Heart right ventricle (tissue), 16 donors: Measurements from ENCODE around the gene KCNN1. TPM values are rescaled to one million over a fixed set of nuclear protein-coding genes. Genes with fewer than 3 reads are reported as not detected.

Experiments used
- ATAC-seq, 8 donors: fragments of 200-7000 bp; cut with Tn5 transposase; one replicate each; pipeline ENCODE4 v1.9.1; 2020; ENCODE audit warnings: mild to moderate bottlenecking in 8 of 8, moderate library complexity in 8 of 8, moderate number of reproducible peaks in 1 of 8
- DNase-seq, 2 donors: peaks; one replicate each; pipeline ENCODE4 v3.0.0-alpha.2; 2020
- H3K27ac ChIP-seq, 10 donors: fragments of 200-600 bp; sonication (generic) in 2 of 10; one replicate each; pipeline versions ENCODE4 v1.5.0 to v1.8.0; 2020 to 2022; ENCODE audit warnings: mild to moderate bottlenecking in 3 of 10
- H3K27me3 ChIP-seq, 7 donors: fragments of 200-600 bp; one replicate each; pipeline ENCODE4 v1.8.0; 2021 to 2022; ENCODE audit warnings: mild to moderate bottlenecking in 2 of 7
- H3K36me3 ChIP-seq, 9 donors: fragments of 200-600 bp; sonication (generic) in 1 of 9; one replicate each; pipeline versions ENCODE4 v1.5.0 to v1.8.0; 2020 to 2022; ENCODE audit warnings: mild to moderate bottlenecking in 2 of 9
- H3K4me1 ChIP-seq, 9 donors: fragments of 200-600 bp; sonication (generic) in 1 of 9; one replicate each; pipeline versions ENCODE4 v1.5.0 to v1.8.0; 2020 to 2022; ENCODE audit warnings: mild to moderate bottlenecking in 4 of 9
- H3K4me3 ChIP-seq, 10 donors: fragments of 200-600 bp; sonication (generic) in 2 of 10; one replicate each; pipeline versions ENCODE4 v1.5.0 to v1.8.0; 2020 to 2022; ENCODE audit warnings: mild to moderate bottlenecking in 7 of 10, moderate library complexity in 2 of 10
- H3K9me3 ChIP-seq, 11 donors: fragments of 200-600 bp in 10 of 11; sonication (generic) in 2 of 11; one replicate each; pipeline versions ENCODE4 v1.5.0 to v1.8.0; 2013 to 2022; ENCODE audit warnings: mild to moderate bottlenecking in 2 of 11, control low read depth in 1 of 11, moderate library complexity in 1 of 11
- WGBS, 2 donors: extraction: QIAGEN DNeasy Blood & Tissue Kit; methylation state at CpG; one replicate each; pipeline ENCODE4 v1.1.7; 2013; ENCODE audit warnings: inconsistent platforms in 1 of 2; 5-methylcytosine and 5-hydroxymethylcytosine counted together
- intact Hi-C, 10 donors: fragments of 100-400 bp; cut with DNase I; formaldehyde crosslinking; loops; one replicate each; pipeline versions ENCODE4 v1.11.1 to v1.14.2; 2022
- polyA plus RNA-seq, 2 donors: library from polyadenylated mRNA; stranded (reverse); fragments of 200-250 nt; gene quantifications; one replicate each; pipeline ENCODE4 v1.2.3, GENCODE V29; 2013
- total RNA-seq, 10 donors: library from RNA; stranded (reverse); fragmentation: NEBNext Ultra II Directional in 3 of 10; extraction: Animal tissue kit (Norgen Biotek cat#: 25700) in 3 of 10; gene quantifications; one replicate each; pipeline versions ENCODE4 v1.2.1 to v1.2.4, GENCODE V29; 2021 to 2023
- TF ChIP-seq, protein P1 (sequence below), 9 donors: fragments of 200-600 bp; sonication (generic) in 2 of 9; IDR thresholded peaks; one replicate each; pipeline versions ENCODE4 v1.5.0 to v1.8.0; 2021 to 2022; ENCODE audit warnings: antibody characterized with exemption in 9 of 9, mild to moderate bottlenecking in 5 of 9, moderate library complexity in 1 of 9
- donor health status: Arrhythmogenic right ventricular cardiomyopathy.
- donor health status: ischemic (EF 13 %, LVEDD 7.1; RV severe dilation, severe dysfunction).
- donor health status: healthy with polysubstance abuse.
- donor health status: DM: no; HTN: yes; CAD: no.
- donor health status: DM: no; HTN: no; CAD: no.
- donor health status: ischemic (EF 25% LVEDD 6.9; RV normal size, moderate dysfunction).
- donor health status: ischemic (EF 25% LVEDD 5.7; RV mildly dilated, moderate dysfunction).
- donor health status: healthy.
- donor health status: DM: yes; HTN: yes; CAD: no.
- donor health status: Ischemic cardiomyopathy.
- donor health status: ischemic (EF 35%, LVEDD 5.7; RV mildly dilated, moderate dysfunction).
- donor health status: nonischemic (EF 11% LVEDD 7.7; RV severe dilation, severe dysfunction).
- donor health status: DM: yes; HTN: yes; CAD: no.
- donor health status: PGD.
- donor health status: ischemic (EF 29% LVEDD 5.4; RV normal size, mild dysfunction).
- donor health status: nonischemic (EF 23%, LVEDD 6.1; RV moderate dilation, normal function).

Gene KCNN1
- total and polyA plus RNA-seq, 12 donors, result 0.72 TPM; not detected in 11

GRCh38 chr19:18044825-18045304 is 78.0 kb downstream of the KCNN1 start:
- intact Hi-C loops, result loop anchor here in 1 of 10 donors (2.0 kb wide), 1 partner anchor 22 kb away; no protein-coding TSS in a partner anchor
- Histone ChIP-seq H3K4me1 (peaks cover 6 to 37% (median 30%) of the 10 kb centered on the region in 9 donors), H3K9me3 (peaks cover 0 to 11% (median 0%) of the 10 kb centered on the region in 11 donors), H3K27me3 (no peaks in the 10 kb centered on the region), H3K27ac (peak overlapping the region; percentile 72 to 89 (median 82)), H3K4me3 (peak overlapping the region in 9 of 10 donors; percentile 33 to 57 (median 52)), H3K36me3 (no peaks in the 10 kb centered on the region)
- ATAC-seq (peak in 7 of 8 donors; percentile 50 to 70 (median 63)), DNase-seq (peak; percentile 73 to 82)
- TF ChIP-seq, protein P1, sequence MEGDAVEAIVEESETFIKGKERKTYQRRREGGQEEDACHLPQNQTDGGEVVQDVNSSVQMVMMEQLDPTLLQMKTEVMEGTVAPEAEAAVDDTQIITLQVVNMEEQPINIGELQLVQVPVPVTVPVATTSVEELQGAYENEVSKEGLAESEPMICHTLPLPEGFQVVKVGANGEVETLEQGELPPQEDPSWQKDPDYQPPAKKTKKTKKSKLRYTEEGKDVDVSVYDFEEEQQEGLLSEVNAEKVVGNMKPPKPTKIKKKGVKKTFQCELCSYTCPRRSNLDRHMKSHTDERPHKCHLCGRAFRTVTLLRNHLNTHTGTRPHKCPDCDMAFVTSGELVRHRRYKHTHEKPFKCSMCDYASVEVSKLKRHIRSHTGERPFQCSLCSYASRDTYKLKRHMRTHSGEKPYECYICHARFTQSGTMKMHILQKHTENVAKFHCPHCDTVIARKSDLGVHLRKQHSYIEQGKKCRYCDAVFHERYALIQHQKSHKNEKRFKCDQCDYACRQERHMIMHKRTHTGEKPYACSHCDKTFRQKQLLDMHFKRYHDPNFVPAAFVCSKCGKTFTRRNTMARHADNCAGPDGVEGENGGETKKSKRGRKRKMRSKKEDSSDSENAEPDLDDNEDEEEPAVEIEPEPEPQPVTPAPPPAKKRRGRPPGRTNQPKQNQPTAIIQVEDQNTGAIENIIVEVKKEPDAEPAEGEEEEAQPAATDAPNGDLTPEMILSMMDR (IDR thresholded peaks at IDR 0.05), result no peak
- WGBS, 2 donors, result 9 to 15% methylated on average over 12 of the region's 12 CpGs

DNA sequence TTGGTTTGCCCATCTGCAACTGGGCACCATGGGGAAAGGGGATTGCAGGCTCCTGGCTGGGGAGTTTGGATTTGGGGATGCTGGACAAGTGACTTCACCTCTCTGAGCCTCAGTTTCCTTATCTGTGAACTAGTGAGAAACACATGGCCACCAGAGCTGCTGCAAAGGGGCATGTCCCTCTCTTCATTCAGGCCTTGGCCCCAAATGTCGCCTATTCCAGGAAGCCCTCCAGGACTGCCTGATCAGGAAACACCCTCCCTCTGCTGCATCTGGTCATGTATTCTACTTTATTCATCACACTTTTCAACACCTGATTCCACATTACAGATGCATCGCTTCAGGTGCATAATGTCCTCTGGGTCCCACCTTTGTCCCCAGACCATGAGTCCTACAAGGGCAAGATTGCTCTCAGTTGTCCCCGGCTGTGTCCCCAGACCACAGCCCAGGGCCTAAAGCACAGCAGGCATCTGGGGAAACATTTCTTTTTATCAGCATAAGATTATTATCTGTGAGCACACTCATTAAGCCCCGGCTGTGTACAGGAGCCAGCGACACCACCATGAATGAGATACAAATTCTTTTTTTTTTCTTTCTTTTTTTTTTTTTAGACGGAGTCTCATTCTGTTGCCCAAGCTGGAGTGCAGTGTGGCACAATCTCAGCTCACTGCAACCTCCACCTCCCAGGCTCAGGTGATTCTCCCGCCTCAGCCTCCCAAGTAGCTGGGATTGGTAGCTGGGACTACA is 78.6 kb downstream of the KCNN1 start:
- Histone ChIP-seq H3K9me3 (peaks cover 0 to 11% (median 0%) of the 10 kb centered on the region in 11 donors), H3K27me3 (no peaks in the 10 kb centered on the region), H3K27ac (peak overlapping the region; percentile 72 to 89 (median 82)), H3K36me3 (no peaks in the 10 kb centered on the region), H3K4me3 (peak overlapping the region in 9 of 10 donors; percentile 33 to 57 (median 52)), H3K4me1 (peaks cover 6 to 42% (median 33%) of the 10 kb centered on the region in 9 donors)
- no peak for ATAC-seq
- WGBS, 2 donors, result 61 to 79% methylated on average over 7 of the region's 7 CpGs
- no peak for DNase-seq
- intact Hi-C loops, result loop anchor here in 1 of 10 donors (2.0 kb wide), 1 partner anchor 23 kb away; no protein-coding TSS in a partner anchor
- TF ChIP-seq, protein P1 (IDR thresholded peaks at IDR 0.05), result no peak

- Histone ChIP-seq H3K27me3 (no peaks in the 10 kb centered on the region), H3K9me3 (peaks cover 0 to 4% (median 0%) of the 10 kb centered on the region in 11 donors), H3K4me3 (no peak overlapping the region), H3K27ac (peak overlapping the region in 8 of 10 donors; percentile 78 to 89 (median 82)), H3K4me1 (peaks cover 9 to 49% (median 40%) of the 10 kb centered on the region in 9 donors), H3K36me3 (no peaks in the 10 kb centered on the region)
- ATAC-seq, result peak in 1 of 8 donors; percentile 6
- TF ChIP-seq, protein P1 (IDR thresholded peaks at IDR 0.05), result no peak
- DNase-seq, result no peak
- WGBS, 2 donors, result 71% methylated on average over 14 of the region's 14 CpGs
- intact Hi-C loops, result no loop called here
These were observed 79.3 kb downstream of the KCNN1 start for GRCh38 chr19:18046059-18046718.

DNA sequence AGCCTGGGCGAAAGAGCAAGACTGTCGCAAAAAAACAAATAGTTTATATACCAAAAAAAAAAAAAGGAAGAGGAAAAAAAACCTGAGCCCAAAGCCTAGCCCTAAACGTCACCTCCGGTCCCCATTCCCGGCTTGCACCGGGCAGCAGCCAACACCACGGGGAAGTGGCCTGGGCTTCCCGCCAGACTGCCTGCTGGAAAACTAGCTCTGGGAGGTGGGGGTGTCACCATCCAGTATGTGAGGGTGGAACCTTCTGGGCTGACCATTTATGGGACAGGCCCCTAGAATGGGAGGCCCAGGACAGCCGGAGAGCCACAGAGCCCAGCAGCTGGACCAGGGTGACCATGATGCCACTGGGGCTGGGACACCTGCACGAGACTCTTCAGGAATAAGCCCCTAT is 82.5 kb downstream of the KCNN1 start:
- DNase-seq, result peak; percentile 96 to 98
- Histone ChIP-seq H3K4me1 (peaks cover 15 to 57% (median 47%) of the 10 kb centered on the region in 9 donors), H3K27ac (peak overlapping the region; percentile 75 to 91 (median 86)), H3K27me3 (peaks cover 0 to 8% (median 0%) of the 10 kb centered on the region in 7 donors), H3K36me3 (no peaks in the 10 kb centered on the region), H3K4me3 (peak overlapping the region in 1 of 10 donors; percentile 9), H3K9me3 (no peaks in the 10 kb centered on the region)
- TF ChIP-seq, protein P1 (IDR thresholded peaks at IDR 0.05), result no peak
- peak; percentile 91 to 97 (median 94) for ATAC-seq
- 18 to 31% methylated on average over 10 of the region's 10 CpGs for WGBS, 2 donors
- intact Hi-C loops, result loop anchor here in 2 of 10 donors (2.0 kb wide), 2 partner anchors 27 to 29 kb away; no protein-coding TSS in a partner anchor
